Testis (tissue), 2 donors: ENCODE data around the gene HK3.
"Not testable (repeated sequence)": the region's sequence is repeated elsewhere in the genome, so short reads cannot be mapped to it uniquely, and the experiment has no call there.

Source experiments
- POLR2A ChIP-seq: fragments of 450-650 bp; IDR thresholded peaks from one replicate; pipeline ENCODE4 v1.6.1; 2017; ENCODE audit warnings: antibody characterized with exemption, mild to moderate bottlenecking, moderate library complexity
- TF ChIP-seq, protein P1 (sequence below), 3 experiments: fragments of 450-650 bp in 2 of 3; fragments of 200-600 bp in 1 of 3; sonication (generic) in 1 of 3; IDR thresholded peaks; one replicate each; pipeline ENCODE4 v1.5.1; 2016 to 2019; ENCODE audit warnings: antibody characterized with exemption in 3 of 3, mild to moderate bottlenecking in 2 of 3, moderate library complexity in 1 of 3

DNA sequence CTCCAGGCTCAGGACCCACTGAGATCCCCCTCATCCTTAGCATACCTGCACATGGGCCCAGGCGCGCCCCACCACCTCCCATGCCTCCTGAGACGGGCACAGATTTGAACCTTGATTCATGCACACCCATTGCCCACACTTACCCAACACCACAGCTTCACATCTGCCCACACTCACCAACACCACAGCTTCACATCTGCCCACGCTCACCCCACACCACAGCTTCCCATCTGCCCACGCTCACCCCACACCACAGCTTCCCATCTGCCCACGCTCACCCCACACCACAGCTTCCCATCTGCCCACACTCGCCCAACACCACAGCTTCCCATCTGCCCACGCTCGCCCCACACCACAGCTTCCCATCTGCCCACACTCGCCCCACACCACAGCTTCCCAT lies 28.5 kb downstream of the HK3 start:
- TF ChIP-seq, protein P1, sequence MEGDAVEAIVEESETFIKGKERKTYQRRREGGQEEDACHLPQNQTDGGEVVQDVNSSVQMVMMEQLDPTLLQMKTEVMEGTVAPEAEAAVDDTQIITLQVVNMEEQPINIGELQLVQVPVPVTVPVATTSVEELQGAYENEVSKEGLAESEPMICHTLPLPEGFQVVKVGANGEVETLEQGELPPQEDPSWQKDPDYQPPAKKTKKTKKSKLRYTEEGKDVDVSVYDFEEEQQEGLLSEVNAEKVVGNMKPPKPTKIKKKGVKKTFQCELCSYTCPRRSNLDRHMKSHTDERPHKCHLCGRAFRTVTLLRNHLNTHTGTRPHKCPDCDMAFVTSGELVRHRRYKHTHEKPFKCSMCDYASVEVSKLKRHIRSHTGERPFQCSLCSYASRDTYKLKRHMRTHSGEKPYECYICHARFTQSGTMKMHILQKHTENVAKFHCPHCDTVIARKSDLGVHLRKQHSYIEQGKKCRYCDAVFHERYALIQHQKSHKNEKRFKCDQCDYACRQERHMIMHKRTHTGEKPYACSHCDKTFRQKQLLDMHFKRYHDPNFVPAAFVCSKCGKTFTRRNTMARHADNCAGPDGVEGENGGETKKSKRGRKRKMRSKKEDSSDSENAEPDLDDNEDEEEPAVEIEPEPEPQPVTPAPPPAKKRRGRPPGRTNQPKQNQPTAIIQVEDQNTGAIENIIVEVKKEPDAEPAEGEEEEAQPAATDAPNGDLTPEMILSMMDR (IDR thresholded peaks at IDR 0.05): not testable (repeated sequence)
- TF ChIP-seq POLR2A: not testable (repeated sequence)
